Mesenchymal stem cell (in vitro differentiated cells and primary cell): ENCODE data around the gene BEST1. TPM values are rescaled to one million over a fixed set of nuclear protein-coding genes. Genes with fewer than 3 reads are reported as not detected.

Source experiments
- small RNA-seq: library from polyadenylated mRNA; stranded (forward); fragments of <200 nt; extraction: miRNeasy Mini kit (QIAGEN cat#:217004); gene quantifications from one replicate; pipeline ENCODE3, GENCODE V24; 2013; ENCODE audit warnings: low read depth

BEST1 gene

Small RNA genes within 50 kb of the gene (small RNA-seq; reads per million reads assigned to genes)
- not detected for gene RNU6-1243P
